K562 (cell line): ENCODE data around the gene HNRNPA3. TPM values are rescaled to one million over a fixed set of nuclear protein-coding genes. Genes with fewer than 3 reads are reported as not detected.

ENCODE experiments used
- ATAC-seq: fragments of 200-7000 bp; cut with Tn5 transposase; 3 replicates; pipeline ENCODE4 v1.9.1; 2020; ENCODE audit warnings: moderate library complexity
- BruUV-seq: library from RNA; stranded (reverse); fragments of 400-500 nt; replicated peaks from 2 replicates; lab custom pipeline; 2021; lab: Mats Ljungman, UMichigan
- CTCF ChIA-PET: fragments of 300-600 bp; formaldehyde crosslinking; extraction: SDS; loops from one replicate; lab custom pipeline; 2021; ENCODE audit warnings: low intra/inter-chr PET ratio; lab: Yijun Ruan, JAX
- POLR2A ChIA-PET: fragments of 300-600, 350-650 bp; sonication (Branson Sonifier 250); formaldehyde crosslinking; extraction: SDS; loops from one replicate; lab custom pipeline; 2021; ENCODE audit warnings: antibody characterized with exemption, inconsistent platforms; lab: Yijun Ruan, JAX
- DNase-seq, 4 experiments: peaks; one replicate each; pipeline versions ENCODE4 v3.0.0 to v3.0.0-alpha.2; 2011 to 2018; ENCODE audit warnings: low spot score in 3 of 4, mixed read lengths in 3 of 4; ENCODE audit errors: extremely low read depth in 1 of 4
- FAIRE-seq: peaks from 2 replicates; lab custom pipeline; 2011; peaks lifted over from hg19 to GRCh38; lab: Jason Lieb, UNC
- H2AFZ ChIP-seq: 2 replicates; pipeline ENCODE4 v1.6.0; 2011; ENCODE audit warnings: low read depth, low read length, control low read depth, inconsistent platforms
- H3K27ac ChIP-seq: fragments of 200-600 bp; 3 replicates; pipeline ENCODE4 v1.8.0; 2011; ENCODE audit warnings: low read depth, mild to moderate bottlenecking, control low read depth, inconsistent platforms, low read length, moderate library complexity, mixed read lengths; ENCODE audit errors: extremely low read depth
- H3K27me3 ChIP-seq, 2 experiments: fragments of 300-600 bp in 1 of 2; 2 replicates in 1 of 2; 3 replicates in 1 of 2; pipeline versions ENCODE4 v1.6.0 to v1.8.0; 2011; ENCODE audit warnings: inconsistent platforms in 2 of 2, low read length in 2 of 2, mild to moderate bottlenecking in 1 of 2, mixed read lengths in 1 of 2, moderate library complexity in 1 of 2; ENCODE audit not compliant: control insufficient read depth in 2 of 2, insufficient read depth in 2 of 2
- H3K36me3 ChIP-seq: fragments of 300-600 bp; 3 replicates; pipeline ENCODE4 v1.8.0; 2011; ENCODE audit warnings: mild to moderate bottlenecking, low read length, inconsistent platforms; ENCODE audit not compliant: control insufficient read depth, insufficient read depth
- H3K4me1 ChIP-seq, 2 experiments: fragments of 200-600 bp in 1 of 2; replicated peaks in 1 of 2; 2 replicates in 1 of 2; 3 replicates in 1 of 2; pipeline versions ENCODE4 v1.5.1 to v1.8.0; 2011; ENCODE audit warnings: inconsistent platforms in 2 of 2, low read length in 2 of 2, mild to moderate bottlenecking in 1 of 2, mixed read lengths in 1 of 2, moderate library complexity in 1 of 2; ENCODE audit not compliant: control insufficient read depth in 2 of 2, insufficient read depth in 2 of 2
- H3K4me2 ChIP-seq: 2 replicates; pipeline ENCODE4 v1.6.1; 2011; ENCODE audit warnings: low read length, control low read depth, inconsistent platforms, mixed read lengths; ENCODE audit not compliant: insufficient read depth
- H3K4me3 ChIP-seq: fragments of 200-600 bp; sonication (generic), shearing (Covaris generic); 2 replicates; pipeline ENCODE4 v1.5.1; 2016; ENCODE audit warnings: control low read depth, inconsistent platforms
- H3K79me2 ChIP-seq: fragments of 200-600 bp; 3 replicates; pipeline ENCODE4 v1.8.0; 2011; ENCODE audit warnings: low read length, inconsistent platforms; ENCODE audit not compliant: control insufficient read depth, insufficient read depth
- H3K9ac ChIP-seq, 2 experiments: 2 replicates each; pipeline versions ENCODE4 v1.6.0 to v1.6.1; 2011; ENCODE audit warnings: low read depth in 2 of 2, low read length in 2 of 2, control low read depth in 1 of 2, inconsistent platforms in 1 of 2, mild to moderate bottlenecking in 1 of 2, mixed read lengths in 1 of 2; ENCODE audit not compliant: insufficient read depth in 1 of 2
- H3K9me1 ChIP-seq: one replicate; pipeline ENCODE4 v1.6.0; 2011; ENCODE audit warnings: inconsistent platforms, mild to moderate bottlenecking, low read length, moderate library complexity; ENCODE audit not compliant: control insufficient read depth, insufficient read depth
- H3K9me3 ChIP-seq: replicated peaks from 2 replicates; pipeline ENCODE4 v1.5.1; 2011; ENCODE audit warnings: low read depth, low read length, inconsistent platforms; ENCODE audit not compliant: control insufficient read depth, insufficient read depth
- H4K20me1 ChIP-seq: replicated peaks from 2 replicates; pipeline ENCODE4 v1.6.1; 2011; ENCODE audit warnings: low read length, inconsistent platforms, mixed read lengths; ENCODE audit not compliant: control insufficient read depth, insufficient read depth
- PHB2 ChIP-seq: fragments of 450-650 bp; IDR thresholded peaks from 2 replicates; pipeline ENCODE4 v1.6.1; 2017; ENCODE audit warnings: low read depth
- SIN3A ChIP-seq, 2 experiments: fragments of 150-350 bp in 1 of 2; IDR thresholded peaks; 2 replicates each; pipeline ENCODE4 v1.6.1; 2011 to 2016; ENCODE audit warnings: borderline replicate concordance in 2 of 2, low read depth in 2 of 2, low read length in 2 of 2, mild to moderate bottlenecking in 2 of 2, moderate library complexity in 2 of 2; ENCODE audit not compliant: control insufficient read depth in 1 of 2
- ZNF586 ChIP-seq: fragments of 450-650 bp; formaldehyde crosslinking; conservative IDR thresholded peaks from 2 replicates; pipeline ENCODE4 v1.4.0; 2020; ENCODE audit warnings: mild to moderate bottlenecking, moderate library complexity
- WGBS: fragments of 100-300 bp; shearing (Covaris generic); methylation state at CpG from one replicate; pipeline ENCODE4 v1.1.6; 2016; ENCODE audit warnings: low coverage, mixed read lengths; ENCODE audit not compliant: insufficient coverage; ENCODE audit errors: missing lambda C conversion rate; 5-methylcytosine and 5-hydroxymethylcytosine counted together
- in situ Hi-C: fragments of 300-500 bp; cut with MboI; formaldehyde crosslinking; loops from 4 replicates; pipeline ENCODE4 v1.15.0; 2018; ENCODE audit warnings: inconsistent platforms, mixed read lengths
- intact Hi-C: fragments of 100-400 bp; cut with micrococcal nuclease; formaldehyde crosslinking; loops from 2 replicates; pipeline ENCODE4 v1.14.2; 2022
- polyA plus RNA-seq, 8 experiments: library from polyadenylated mRNA; depleted of rRNA in 4 of 8; stranded (reverse) in 5 of 8; unstranded in 3 of 8; fragments of >200 nt; fragmentation: Nextera tagmentation in 2 of 8; fragmentation: Illumina TruSeq in 1 of 8; extraction: Ambion mirVana in 2 of 8; extraction: Trizol in 1 of 8; gene quantifications; 2 replicates each; pipeline versions ENCODE4 v1.2.1 to v1.2.3, GENCODE V29; 2011 to 2014; ENCODE audit warnings: inconsistent platforms in 1 of 8, missing spikeins in 1 of 8
- total RNA-seq, 7 experiments: library from RNA; depleted of rRNA in 6 of 7; stranded (reverse); fragments of >200 nt in 6 of 7; fragmentation: Illumina TruSeq in 2 of 7; extraction: Trizol in 2 of 7; gene quantifications; 2 replicates each; pipeline versions ENCODE4 v1.2.1 to v1.2.3, GENCODE V29; 2011 to 2021; ENCODE audit warnings: low replicate concordance in 1 of 7

HNRNPA3 gene
- total and polyA plus RNA-seq, 9 of the 15 experiments (the other 6 are each of a cell fraction or from before 2014, with no cell fraction given): 72.8 to 428 (median 192) TPM

DNA sequence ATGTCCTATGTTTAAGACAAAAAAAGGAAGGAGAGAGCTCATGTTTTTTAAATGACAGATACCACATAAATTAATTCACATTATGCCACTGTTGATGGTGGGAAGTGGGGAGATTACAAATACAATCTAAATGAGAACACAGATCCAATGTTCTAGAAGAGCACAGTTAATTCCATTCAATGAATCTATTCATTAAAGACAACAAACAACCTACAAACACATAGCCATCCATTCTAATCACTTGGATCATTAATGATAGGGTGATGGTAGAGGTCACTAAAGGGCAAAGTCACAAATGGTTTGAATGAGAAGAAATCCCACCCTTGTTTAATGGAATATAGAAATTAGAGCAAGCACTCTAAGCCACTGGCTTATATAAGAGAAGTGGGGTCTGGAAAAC is 21.7 kb downstream of the HNRNPA3 start:
- intact Hi-C loops (no loop called here), in situ Hi-C loops (no loop called here)
- FAIRE-seq (no peak), DNase-seq (no peak), ATAC-seq (no peak)
- Histone ChIP-seq H3K9me3 (no peaks in the 10 kb centered on the region), H3K27ac (no peak overlapping the region), H3K79me2 (peaks cover 64% of the 10 kb centered on the region), H3K27me3 (no peaks in the 10 kb centered on the region), H3K9ac (no peak overlapping the region), H2AFZ (no peak overlapping the region), H3K9me1 (no peaks in the 10 kb centered on the region), H4K20me1 (0 out of 2 replicates have a peak, but pooled peaks cover 3% of the 10 kb centered on the region), H3K4me2 (no peak overlapping the region), H3K36me3 (peaks cover 83% of the 10 kb centered on the region), H3K4me1 (no peaks in the 10 kb centered on the region), H3K4me3 (no peak overlapping the region)
- POLR2A ChIA-PET: interaction anchor here (0.7 to 2.1 kb wide), 6 partner anchors 10 to 66 kb away, joined by 3 to 8 read pairs (median 4); partner anchors contain the start of gene NFE2L2
- BruUV-seq: no TSS peak
- CTCF ChIA-PET: no interaction called here
- TF ChIP-seq SIN3A (IDR thresholded peaks at IDR 0.05; ENCODE audit: borderline replicate concordance in 2 of 2, control insufficient read depth in 1 of 2, low read depth in 2 of 2, low read length in 2 of 2) (no peak), ZNF586 (CRISPR knock-in tag) (no peak)

- Histone ChIP-seq H2AFZ (no peak overlapping the region), H3K27me3 (no peaks in the 10 kb centered on the region), H4K20me1 (peaks cover 11% of the 10 kb centered on the region; the same call in 1 of the 2 replicates), H3K9me3 (no peaks in the 10 kb centered on the region), H3K4me1 (peaks cover 3 to 12% of the 10 kb centered on the region in 2 experiments; a peak in 4 of 5 replicates), H3K4me2 (no peak overlapping the region), H3K9me1 (no peaks in the 10 kb centered on the region), H3K4me3 (no peak overlapping the region), H3K36me3 (peaks cover 75% of the 10 kb centered on the region), H3K9ac (no peak overlapping the region), H3K27ac (no peak overlapping the region), H3K79me2 (peaks cover 81% of the 10 kb centered on the region)
- no peak for TF ChIP-seq PHB2
- no TSS peak for BruUV-seq
- WGBS: 92% methylated on average over 6 of the region's 6 CpGs
- intact Hi-C loops: no loop called here
- FAIRE-seq (no peak), ATAC-seq (no peak; the same call in 2 of the 3 replicates), DNase-seq (no peak)
- in situ Hi-C loops: no loop called here
- POLR2A ChIA-PET: interaction anchor here (0.7 to 7.4 kb wide), 4 partner anchors 9 to 29 kb away, joined by 3 to 70 read pairs (median 6); partner anchors contain the start of gene NFE2L2
- CTCF ChIA-PET: no interaction called here
Observed at GRCh38 chr2:177235855-177236437, 23.4 kb downstream of the HNRNPA3 start.
